Measurements from ENCODE around the gene HPS1. TPM values are rescaled to one million over a fixed set of nuclear protein-coding genes. Genes with fewer than 3 reads are reported as not detected.
A peak's percentile ranks its signal among the peaks of the same experiment; 100 is the strongest.

HPS1 gene
- total RNA-seq, 1 experiment from 2014 or later: 146 TPM

- DNase-seq (ENCODE audit: low read depth, low spot score) (peak; percentile 38), ATAC-seq (peak; percentile 77)
- ChIA-PET CTCF (interaction anchor here (0.5 to 1.2 kb wide), 3 partner anchors 34 to 181 kb away, joined by 3 to 5 read pairs (median 4); no protein-coding TSS in a partner anchor), POLR2A (no interaction called here)
- no TSS peak for BruUV-seq (replicated peaks)
- intact Hi-C loops (cut with micrococcal nuclease; ENCODE audit: unreplicated experiment) (no loop called here), in situ Hi-C loops (cut with HindIII; ENCODE audit: low pct_unique_long_range_greater_than_20kb, low sequenced_read_pairs) (no loop called here)
- Histone ChIP-seq H3K4me3 (ENCODE audit: low read depth in 2 of 2, low read length in 2 of 2) (no peak overlapping the region), H3K4me1 (ENCODE audit: control insufficient read depth, insufficient read depth, low read length) (no peaks in the 10 kb centered on the region), H3K27me3 (ENCODE audit: control insufficient read depth, insufficient read depth, low read length) (no peaks in the 10 kb centered on the region), H3K36me3 (ENCODE audit: control insufficient read depth, insufficient read depth, low read length) (peaks cover 13% of the 10 kb centered on the region), H3K9me3 (ENCODE audit: control insufficient read depth, insufficient read depth, low read depth, low read length) (no peaks in the 10 kb centered on the region), H3K27ac (ENCODE audit: low read length) (no peak overlapping the region)
- no peak for TF ChIP-seq SIN3A (IDR thresholded peaks at IDR 0.05; ENCODE audit: borderline replicate concordance, insufficient read depth, low read depth, low read length)
- peak; percentile 95 for TF ChIP-seq CTCF (IDR thresholded peaks at IDR 0.05)
These were observed 21.0 kb downstream of the HPS1 start for GRCh38 chr10:98425511-98426352.

- no peak for ATAC-seq
- in situ Hi-C loops (cut with HindIII; ENCODE audit: low pct_unique_long_range_greater_than_20kb, low sequenced_read_pairs) (no loop called here), intact Hi-C loops (cut with micrococcal nuclease; ENCODE audit: unreplicated experiment) (no loop called here)
- TF ChIP-seq CTCF (IDR thresholded peaks at IDR 0.05): no peak
- no peak for TF ChIP-seq POLR2AphosphoS5 (IDR thresholded peaks at IDR 0.05; ENCODE audit: low read depth, low read length)
- no peak for TF ChIP-seq SIN3A (IDR thresholded peaks at IDR 0.05; ENCODE audit: borderline replicate concordance, insufficient read depth, low read depth, low read length)
- no peak for TF ChIP-seq TCF7L2 (IDR thresholded peaks at IDR 0.05; ENCODE audit: low read depth, low read length)
- ChIA-PET CTCF (interaction anchor here (1.0 to 1.2 kb wide), 2 partner anchors 33 to 37 kb away, joined by 3 to 4 read pairs; no protein-coding TSS in a partner anchor), POLR2A (no interaction called here)
- BruUV-seq (replicated peaks): no TSS peak
- Histone ChIP-seq H3K4me1 (ENCODE audit: control insufficient read depth, insufficient read depth, low read length) (no peaks in the 10 kb centered on the region), H3K27ac (ENCODE audit: low read length) (no peak overlapping the region), H3K4me3 (ENCODE audit: low read depth in 2 of 2, low read length in 2 of 2) (no peak overlapping the region), H3K27me3 (ENCODE audit: control insufficient read depth, insufficient read depth, low read length) (no peaks in the 10 kb centered on the region), H3K36me3 (ENCODE audit: control insufficient read depth, insufficient read depth, low read length) (peaks cover 10% of the 10 kb centered on the region), H3K9me3 (ENCODE audit: control insufficient read depth, insufficient read depth, low read depth, low read length) (no peaks in the 10 kb centered on the region)
- DNase-seq (ENCODE audit: low read depth, low spot score): no peak
These were observed 22.2 kb downstream of the HPS1 start for GRCh38 chr10:98424295-98425254.

- CTCF ChIA-PET: interaction anchor here (0.6 to 1.2 kb wide), 3 partner anchors 74 to 1136 kb away, joined by 5 to 7 read pairs (median 6); no protein-coding TSS in a partner anchor
- Histone ChIP-seq H3K36me3 (ENCODE audit: control insufficient read depth, insufficient read depth, low read length) (peaks cover 6% of the 10 kb centered on the region), H3K27me3 (ENCODE audit: control insufficient read depth, insufficient read depth, low read length) (no peaks in the 10 kb centered on the region), H3K4me3 (ENCODE audit: low read depth in 2 of 2, low read length in 2 of 2) (no peak overlapping the region), H3K4me1 (ENCODE audit: control insufficient read depth, insufficient read depth, low read length) (no peaks in the 10 kb centered on the region), H3K27ac (ENCODE audit: low read length) (no peak overlapping the region), H3K9me3 (ENCODE audit: control insufficient read depth, insufficient read depth, low read depth, low read length) (no peaks in the 10 kb centered on the region)
- intact Hi-C loops (cut with micrococcal nuclease; ENCODE audit: unreplicated experiment) (no loop called here), in situ Hi-C loops (cut with HindIII; ENCODE audit: low pct_unique_long_range_greater_than_20kb, low sequenced_read_pairs) (no loop called here)
- no TSS peak for BruUV-seq (replicated peaks)
- no peak for ATAC-seq
- no peak for DNase-seq (ENCODE audit: low read depth, low spot score)
- POLR2A ChIA-PET: no interaction called here
- TF ChIP-seq POLR2AphosphoS5 (IDR thresholded peaks at IDR 0.05; ENCODE audit: low read depth, low read length): no peak
- TF ChIP-seq TCF7L2 (IDR thresholded peaks at IDR 0.05; ENCODE audit: low read depth, low read length): no peak
- no peak for TF ChIP-seq CTCF (IDR thresholded peaks at IDR 0.05)
- TF ChIP-seq SIN3A (IDR thresholded peaks at IDR 0.05; ENCODE audit: borderline replicate concordance, insufficient read depth, low read depth, low read length): no peak
- TF ChIP-seq REST (IDR thresholded peaks at IDR 0.05; ENCODE audit: insufficient read depth in 1 of 2, low read depth in 2 of 2, low read length in 1 of 2): no peak
These were observed 23.0 kb downstream of the HPS1 start for GRCh38 chr10:98423691-98424120.

Data from Panc1 (cell line).